Skeletal muscle tissue (tissue), 4 donors: Measurements from ENCODE around the gene GATAD2B. TPM values are rescaled to one million over a fixed set of nuclear protein-coding genes. Genes with fewer than 3 reads are reported as not detected.

Source experiments
- H3K27ac ChIP-seq: one replicate; pipeline ENCODE4 v1.7.0; 2013; ENCODE audit warnings: mild to moderate bottlenecking, low read depth, low read length, inconsistent platforms
- H3K27me3 ChIP-seq, 3 donors: one replicate each; pipeline ENCODE4 v1.7.0; 2013; ENCODE audit warnings: low read length in 3 of 3; ENCODE audit not compliant: control insufficient read depth in 3 of 3, insufficient read depth in 3 of 3
- H3K36me3 ChIP-seq, 3 donors: one replicate each; pipeline ENCODE4 v1.7.0; 2013; ENCODE audit warnings: low read length in 3 of 3; ENCODE audit not compliant: control insufficient read depth in 3 of 3, insufficient read depth in 3 of 3
- H3K4me1 ChIP-seq, 3 donors: one replicate each; pipeline ENCODE4 v1.7.0; 2013; ENCODE audit warnings: low read length in 3 of 3, mild to moderate bottlenecking in 3 of 3; ENCODE audit not compliant: control insufficient read depth in 3 of 3, insufficient read depth in 3 of 3
- H3K4me3 ChIP-seq, 3 donors: one replicate each; pipeline ENCODE4 v1.7.0; 2013; ENCODE audit warnings: low read length in 3 of 3
- H3K9ac ChIP-seq, 3 donors: one replicate each; pipeline ENCODE4 v1.7.0; 2013; ENCODE audit warnings: low read length in 3 of 3, mild to moderate bottlenecking in 3 of 3, moderate library complexity in 2 of 3, low read depth in 1 of 3
- H3K9me3 ChIP-seq, 3 donors: one replicate each; pipeline ENCODE4 v1.7.0; 2013; ENCODE audit warnings: low read length in 3 of 3; ENCODE audit not compliant: control insufficient read depth in 3 of 3
- total RNA-seq: library from RNA; depleted of rRNA; stranded (reverse); fragments of >200 nt; gene quantifications from one replicate; pipeline ENCODE4 v1.2.3, GENCODE V29; 2014
- donor health status: Osteomylitis.

The GATAD2B gene
- total RNA-seq, 1 donor from 2014 or later = 6.3 TPM

DNA sequence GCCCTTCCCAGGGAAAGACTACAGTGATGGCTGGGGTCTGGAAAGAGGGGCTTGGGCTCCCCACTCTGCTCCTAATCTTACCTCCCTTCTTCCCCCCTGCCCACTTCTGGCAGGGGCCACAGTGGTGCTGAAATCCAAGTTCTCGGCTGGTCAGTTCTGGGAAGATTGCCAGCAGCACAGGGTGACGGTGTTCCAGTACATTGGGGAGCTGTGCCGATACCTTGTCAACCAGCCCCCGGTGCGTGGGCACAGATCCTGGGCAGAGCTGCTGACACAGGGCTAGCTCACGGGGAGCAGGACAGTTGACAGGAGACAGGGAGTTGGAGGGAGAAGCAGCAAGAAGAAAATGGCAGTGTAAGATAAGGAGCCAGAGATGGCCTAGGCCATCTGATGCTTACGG lies 145.1 kb downstream of the GATAD2B start:
- peaks cover 6 to 14% (median 10%) of the 10 kb centered on the region in 3 donors for H3K36me3 ChIP-seq
- H3K9ac ChIP-seq = peak overlapping the region; percentile 20 to 30 (median 25)
- H3K9me3 ChIP-seq = no peaks in the 10 kb centered on the region
- peaks cover 40 to 67% (median 62%) of the 10 kb centered on the region in 3 donors for H3K4me1 ChIP-seq
- no peak overlapping the region for H3K4me3 ChIP-seq
- H3K27me3 ChIP-seq = peaks cover 0 to 7% (median 3%) of the 10 kb centered on the region in 3 donors
- no peak overlapping the region for H3K27ac ChIP-seq

DNA sequence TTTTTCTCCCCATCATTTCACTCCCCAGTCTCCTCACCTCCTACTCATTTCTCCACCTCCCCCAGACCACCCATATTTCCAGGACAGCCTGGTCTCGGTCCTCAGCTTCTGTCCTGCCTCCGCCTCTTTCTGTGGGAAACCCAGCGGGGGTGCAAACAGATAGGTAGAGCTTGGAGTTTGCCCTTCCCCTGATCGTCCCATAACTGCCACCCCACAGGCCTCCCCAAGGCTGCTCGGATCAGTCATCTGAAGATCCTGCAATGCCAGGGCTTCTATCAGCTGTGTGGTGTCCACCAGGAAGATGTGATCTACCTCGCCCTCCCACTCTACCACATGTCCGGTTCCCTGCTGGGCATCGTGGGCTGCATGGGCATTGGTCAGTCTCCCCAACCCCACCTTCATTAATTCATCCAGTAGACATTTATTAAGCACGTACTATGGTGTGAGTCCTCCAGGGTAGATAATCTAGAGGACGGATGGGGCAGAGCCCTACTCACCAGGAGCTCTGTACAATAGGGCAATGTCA lies 145.9 kb downstream of the GATAD2B start:
- peak overlapping the region in 1 of 3 donors; percentile 69 for H3K9ac ChIP-seq
- H3K27ac ChIP-seq = no peak overlapping the region
- H3K27me3 ChIP-seq = peaks cover 0 to 7% (median 3%) of the 10 kb centered on the region in 3 donors
- H3K9me3 ChIP-seq = no peaks in the 10 kb centered on the region
- peaks cover 13 to 21% (median 13%) of the 10 kb centered on the region in 3 donors for H3K36me3 ChIP-seq
- peak overlapping the region in 1 of 3 donors; percentile 77 for H3K4me3 ChIP-seq
- peaks cover 38 to 74% (median 67%) of the 10 kb centered on the region in 3 donors for H3K4me1 ChIP-seq

DNA sequence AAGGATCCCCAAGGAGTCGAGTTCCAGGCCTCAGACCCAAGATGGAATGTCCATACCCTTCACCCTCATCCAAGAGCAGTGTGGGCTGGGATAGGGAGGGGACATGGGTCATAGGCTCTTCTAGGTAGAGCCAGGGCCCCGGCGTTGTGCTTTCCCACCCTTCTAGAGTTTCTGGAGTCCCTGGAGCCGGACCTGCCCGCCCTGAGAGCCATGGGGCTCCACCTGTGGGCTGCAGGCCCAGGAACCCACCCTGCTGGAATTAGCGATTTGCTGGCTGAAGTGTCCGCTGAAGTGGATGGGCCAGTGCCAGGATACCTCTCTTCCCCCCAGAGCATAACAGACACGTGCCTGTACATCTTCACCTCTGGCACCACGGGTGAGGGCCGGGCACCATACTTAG lies 146.4 kb downstream of the GATAD2B start:
- Histone ChIP-seq H3K36me3 (peaks cover 16 to 27% (median 17%) of the 10 kb centered on the region in 3 donors), H3K4me3 (peak overlapping the region; percentile 77 to 85 (median 81)), H3K27me3 (peaks cover 0 to 7% (median 3%) of the 10 kb centered on the region in 3 donors), H3K27ac (no peak overlapping the region), H3K4me1 (peaks cover 38 to 79% (median 67%) of the 10 kb centered on the region in 3 donors), H3K9ac (peak overlapping the region; percentile 47 to 82 (median 69)), H3K9me3 (no peaks in the 10 kb centered on the region)

DNA sequence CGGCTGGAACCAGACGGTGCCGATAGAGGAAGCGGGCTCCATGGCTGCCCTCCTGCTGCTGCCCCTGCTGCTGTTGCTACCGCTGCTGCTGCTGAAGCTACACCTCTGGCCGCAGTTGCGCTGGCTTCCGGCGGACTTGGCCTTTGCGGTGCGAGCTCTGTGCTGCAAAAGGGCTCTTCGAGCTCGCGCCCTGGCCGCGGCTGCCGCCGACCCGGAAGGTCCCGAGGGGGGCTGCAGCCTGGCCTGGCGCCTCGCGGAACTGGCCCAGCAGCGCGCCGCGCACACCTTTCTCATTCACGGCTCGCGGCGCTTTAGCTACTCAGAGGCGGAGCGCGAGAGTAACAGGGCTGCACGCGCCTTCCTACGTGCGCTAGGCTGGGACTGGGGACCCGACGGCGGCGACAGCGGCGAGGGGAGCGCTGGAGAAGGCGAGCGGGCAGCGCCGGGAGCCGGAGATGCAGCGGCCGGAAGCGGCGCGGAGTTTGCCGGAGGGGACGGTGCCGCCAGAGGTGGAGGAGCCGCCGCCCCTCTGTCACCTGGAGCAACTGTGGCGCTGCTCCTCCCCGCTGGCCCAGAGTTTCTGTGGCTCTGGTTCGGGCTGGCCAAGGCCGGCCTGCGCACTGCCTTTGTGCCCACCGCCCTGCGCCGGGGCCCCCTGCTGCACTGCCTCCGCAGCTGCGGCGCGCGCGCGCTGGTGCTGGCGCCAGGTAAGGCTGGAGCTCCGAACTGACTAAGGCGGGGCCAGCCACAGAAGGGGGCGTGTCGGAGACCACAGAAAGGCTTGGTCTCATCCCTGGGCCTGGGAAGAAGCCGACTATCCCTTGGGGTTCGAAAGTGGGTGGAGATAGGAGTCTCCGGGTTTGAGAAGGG lies 147.1 kb downstream of the GATAD2B start:
- H3K9ac ChIP-seq = peak overlapping the region; percentile 69 to 82 (median 74)
- H3K4me1 ChIP-seq = peaks cover 38 to 85% (median 71%) of the 10 kb centered on the region in 3 donors
- H3K4me3 ChIP-seq = peak overlapping the region; percentile 77 to 85 (median 81)
- peaks cover 0 to 7% (median 3%) of the 10 kb centered on the region in 3 donors for H3K27me3 ChIP-seq
- H3K36me3 ChIP-seq = peaks cover 21 to 32% (median 21%) of the 10 kb centered on the region in 3 donors
- H3K9me3 ChIP-seq = no peaks in the 10 kb centered on the region
- peak overlapping the region; percentile 54 for H3K27ac ChIP-seq

DNA sequence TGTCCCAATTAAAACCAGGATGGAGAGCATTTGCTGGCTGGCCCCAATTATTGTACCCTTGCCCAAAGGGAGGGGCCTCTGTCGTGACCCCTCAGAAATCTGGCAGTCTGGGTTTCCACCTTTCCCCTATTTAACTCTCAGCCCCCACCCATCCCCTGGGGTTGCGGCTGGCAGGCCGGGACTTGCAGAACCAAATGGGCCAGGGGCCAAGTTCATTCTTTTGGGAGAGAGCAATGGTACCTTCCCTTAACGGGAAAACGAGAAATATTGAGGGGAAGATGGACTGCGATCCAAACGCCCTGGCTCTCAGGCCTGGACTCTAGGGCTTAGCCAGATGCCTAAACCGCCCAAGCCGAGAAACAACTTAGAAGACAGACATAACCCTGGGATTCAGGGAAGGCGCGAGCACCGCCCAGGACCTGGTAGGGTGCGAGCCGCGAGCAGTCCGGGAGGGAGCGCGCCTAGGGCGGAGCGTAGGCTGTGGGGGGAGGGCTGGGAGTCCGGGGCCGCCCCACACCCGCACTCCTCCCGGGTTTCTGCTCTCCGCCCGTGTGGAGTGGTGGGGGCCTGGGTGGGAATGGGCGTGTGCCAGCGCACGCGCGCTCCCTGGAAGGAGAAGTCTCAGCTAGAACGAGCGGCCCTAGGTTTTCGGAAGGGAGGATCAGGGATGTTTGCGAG lies 147.9 kb downstream of the GATAD2B start, which contains the start of gene SLC27A3:
TSS of gene SLC27A3 (plus strand) at position 628 of the 678 bp plus-strand sequence. CDS start 91 bp downstream, outside the sequence.
- H3K4me1 ChIP-seq = peaks cover 37 to 85% (median 71%) of the 10 kb centered on the region in 3 donors
- H3K36me3 ChIP-seq = peaks cover 27 to 32% (median 28%) of the 10 kb centered on the region in 3 donors
- H3K27me3 ChIP-seq = peaks cover 0 to 7% (median 3%) of the 10 kb centered on the region in 3 donors
- H3K9ac ChIP-seq = peak within 1 kb of the TSS; percentile 69 to 82 (median 74)
- H3K4me3 ChIP-seq = peak within 1 kb of the TSS; percentile 77 to 85 (median 81)
- no peaks in the 10 kb centered on the region for H3K9me3 ChIP-seq
- H3K27ac ChIP-seq = peak within 1 kb of the TSS; percentile 54

DNA sequence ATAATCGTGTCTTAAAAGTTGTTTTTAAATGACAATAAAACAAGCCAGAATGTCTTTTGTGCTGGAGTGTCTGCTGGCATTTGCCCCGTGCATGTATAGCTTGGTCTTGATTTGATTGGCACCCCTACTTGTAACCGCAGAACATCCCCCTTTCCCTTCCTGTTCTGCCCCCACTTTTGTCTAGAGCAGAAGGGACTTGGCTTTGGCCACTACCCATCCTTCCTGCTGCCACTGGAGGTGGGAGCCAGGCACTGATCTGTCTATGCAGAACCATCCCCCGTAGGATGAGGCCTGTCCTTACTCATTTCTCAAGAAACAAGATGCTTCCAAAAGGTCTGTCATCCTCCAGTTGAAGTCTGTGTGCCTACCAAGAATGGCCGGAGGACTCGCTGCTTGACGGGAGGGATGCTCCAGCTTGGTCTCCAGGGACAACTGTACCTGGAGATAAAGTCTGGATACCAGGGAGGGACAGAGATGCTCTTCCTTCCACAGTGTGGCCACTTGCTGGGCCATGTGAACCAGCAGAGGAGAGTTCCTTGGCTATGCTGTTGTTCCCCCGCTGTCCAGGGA lies 148.7 kb downstream of the GATAD2B start:
- Histone ChIP-seq H3K4me3 (peak overlapping the region; percentile 2 to 9 (median 9)), H3K9me3 (no peaks in the 10 kb centered on the region), H3K27ac (peak overlapping the region; percentile 54), H3K27me3 (peaks cover 0 to 7% (median 3%) of the 10 kb centered on the region in 3 donors), H3K36me3 (peaks cover 31 to 38% (median 34%) of the 10 kb centered on the region in 3 donors), H3K4me1 (peaks cover 36 to 83% (median 74%) of the 10 kb centered on the region in 3 donors), H3K9ac (no peak overlapping the region)

DNA sequence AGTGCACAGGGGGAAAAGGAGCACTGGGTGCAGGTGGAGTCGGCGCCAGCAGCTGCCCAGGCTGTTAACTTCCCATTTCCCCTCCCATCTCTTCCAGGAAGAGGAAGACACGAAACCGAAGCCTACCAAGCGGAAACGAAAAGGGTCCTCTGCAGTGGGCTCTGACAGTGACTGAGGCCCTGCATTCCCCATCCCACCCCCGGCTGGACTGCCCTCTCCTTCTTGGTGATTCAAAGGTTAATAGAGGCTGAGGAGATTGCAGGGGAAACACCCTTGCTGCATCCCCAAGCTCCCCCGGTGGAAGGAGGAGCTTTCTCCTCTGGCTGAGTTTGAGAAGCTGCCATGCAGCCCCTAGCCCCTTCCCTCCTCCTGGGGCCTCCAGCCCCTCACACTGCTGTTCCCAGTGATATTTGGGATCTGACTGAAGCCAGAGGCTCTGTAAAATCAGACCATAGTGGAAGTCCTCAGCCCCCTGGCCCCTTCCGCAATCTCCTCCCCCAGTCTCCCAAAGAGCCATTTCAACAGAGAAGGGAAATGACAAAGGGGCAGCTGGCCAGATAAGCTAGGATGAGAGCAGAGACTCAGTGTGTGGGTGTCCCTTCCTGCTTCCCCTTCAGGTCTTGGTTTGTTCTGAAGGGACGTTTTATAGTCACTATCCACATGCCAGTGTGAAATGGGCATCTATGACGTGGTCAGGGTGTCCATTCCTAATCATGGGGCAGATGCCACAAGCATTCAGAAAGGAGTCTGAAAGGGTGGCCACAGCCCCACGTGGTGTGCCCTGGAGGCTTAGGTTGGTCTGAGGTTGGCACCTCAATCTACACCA lies 149.5 kb downstream of the GATAD2B start:
- H3K4me3 ChIP-seq = no peak overlapping the region
- H3K9ac ChIP-seq = no peak overlapping the region
- peak overlapping the region; percentile 54 for H3K27ac ChIP-seq
- peaks cover 36 to 75% (median 67%) of the 10 kb centered on the region in 3 donors for H3K4me1 ChIP-seq
- peaks cover 36 to 44% (median 42%) of the 10 kb centered on the region in 3 donors for H3K36me3 ChIP-seq
- H3K27me3 ChIP-seq = peaks cover 0 to 7% (median 3%) of the 10 kb centered on the region in 3 donors
- no peaks in the 10 kb centered on the region for H3K9me3 ChIP-seq

DNA sequence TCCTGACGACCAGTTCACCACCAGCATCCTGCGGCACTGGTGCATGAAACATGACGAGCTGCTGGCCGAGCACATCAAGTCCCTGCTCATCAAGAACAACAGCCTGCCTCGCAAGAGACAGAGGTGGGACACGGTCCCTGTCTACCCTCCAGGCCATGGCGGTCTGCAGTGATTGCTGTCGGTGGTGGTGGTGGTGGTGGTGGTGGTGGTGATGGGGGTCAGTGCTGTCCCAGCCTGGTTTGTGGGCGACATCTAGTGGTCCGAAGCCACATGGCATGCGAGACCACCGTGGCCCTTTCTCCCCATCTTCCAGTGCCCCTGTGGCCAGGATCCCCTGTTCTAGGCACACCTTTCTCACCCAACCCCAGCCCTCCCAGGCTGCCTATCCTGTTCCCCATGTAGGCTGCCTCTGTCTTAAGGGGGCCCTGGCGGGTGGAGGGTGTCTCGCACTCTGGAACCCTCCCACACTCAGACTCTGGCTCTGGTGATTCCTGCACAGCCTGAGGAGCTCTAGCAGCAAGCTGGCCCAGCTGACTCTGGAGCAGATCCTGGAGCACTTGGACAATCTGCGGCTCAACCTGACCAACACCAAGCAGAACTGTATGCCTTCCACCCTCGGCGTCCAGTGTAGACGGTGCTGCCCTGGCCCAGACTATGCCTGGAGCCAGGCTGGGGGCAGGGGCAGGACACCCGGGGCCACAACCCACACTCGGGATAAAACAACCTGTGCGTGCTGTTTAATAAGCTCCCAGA lies 150.8 kb downstream of the GATAD2B start:
- Histone ChIP-seq H3K27ac (no peak overlapping the region), H3K4me3 (no peak overlapping the region), H3K9me3 (no peaks in the 10 kb centered on the region), H3K27me3 (peaks cover 0 to 3% (median 3%) of the 10 kb centered on the region in 3 donors), H3K4me1 (peaks cover 26 to 64% (median 55%) of the 10 kb centered on the region in 3 donors), H3K9ac (no peak overlapping the region), H3K36me3 (peaks cover 48 to 56% (median 53%) of the 10 kb centered on the region in 3 donors)
